ENCODE measurements around the gene SENP5. TPM values are rescaled to one million over a fixed set of nuclear protein-coding genes. Genes with fewer than 3 reads are reported as not detected.
"Not testable (repeated sequence)": the region's sequence is repeated elsewhere in the genome, so short reads cannot be mapped to it uniquely, and the experiment has no call there.

The SENP5 gene
- total and polyA plus RNA-seq, 2 of the 8 experiments (the other 6 are each of a cell fraction or from before 2014, with no cell fraction given): 6.7 to 27.3 TPM

DNA sequence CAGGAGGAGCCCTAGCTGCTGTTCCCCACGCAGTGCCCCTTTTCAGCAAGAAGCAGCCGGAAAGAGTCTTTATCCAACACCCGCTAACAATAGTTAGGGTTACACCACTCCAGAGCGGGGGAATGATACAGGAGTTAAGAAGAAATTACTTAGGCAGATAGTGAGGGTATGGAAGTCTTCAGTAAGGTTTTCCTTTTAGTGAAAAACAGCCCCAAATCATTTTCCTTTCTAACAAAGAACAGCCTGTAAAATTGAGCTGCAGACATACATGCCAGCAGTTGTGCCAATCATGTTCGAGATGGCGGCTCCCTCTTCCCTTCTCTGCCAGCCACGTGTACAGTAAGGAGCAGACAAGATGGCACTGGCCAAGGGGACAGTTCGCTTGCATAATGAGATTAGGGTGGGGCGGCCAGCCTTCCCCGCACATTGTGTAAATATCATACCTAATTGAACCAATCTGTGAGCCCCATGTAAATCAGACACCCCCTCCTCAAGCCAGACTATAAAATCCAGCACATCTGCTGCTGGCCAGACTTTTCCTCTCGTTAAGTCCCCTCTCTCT lies 18.5 kb upstream of the SENP5 start:
- peaks cover 22 to 31% of the 10 kb centered on the region in 2 experiments for H3K9me3 ChIP-seq (ENCODE audit: insufficient read depth in 2 of 2, low read depth in 1 of 2, low read length in 1 of 2)
- WGBS, 2 experiments (ENCODE audit: extremely low coverage in 1 of 2, insufficient coverage in 1 of 2, insufficient read length in 1 of 2, insufficient replicate concordance in 2 of 2, low coverage in 1 of 2, low lambda C conversion rate in 2 of 2, missing lambda C conversion rate in 1 of 2): 75% methylated on average over 11 of the region's 11 CpGs; no CpG with 5 or more reads in 1 of the 2 experiments
- POLR2A ChIA-PET (ENCODE audit: partially characterized antibody): no interaction called here

GRCh38 chr3:196863000-196863399 lies 4.7 kb upstream of the SENP5 start:
- H3K9me3 ChIP-seq (ENCODE audit: insufficient read depth in 2 of 2, low read depth in 1 of 2, low read length in 1 of 2); H3K23me2 ChIP-seq (ENCODE audit: low read depth, low read length); H3K4ac ChIP-seq (replicated peaks; ENCODE audit: insufficient read length, low read depth, low read length); H3K27ac ChIP-seq (ENCODE audit: low read depth, low read length); H3K27me3 ChIP-seq (replicated peaks in 1 of 4; ENCODE audit: control insufficient read depth in 3 of 4, extremely low read depth in 1 of 4, insufficient read depth in 3 of 4, low read length in 3 of 4); H3K4me3 ChIP-seq (ENCODE audit: extremely low read depth in 1 of 4, insufficient read depth in 2 of 4, low read depth in 3 of 4, low read length in 4 of 4); H2BK12ac ChIP-seq (ENCODE audit: low read depth, low read length); H3K9ac ChIP-seq (replicated peaks in 1 of 4; ENCODE audit: extremely low read depth in 1 of 4, low read depth in 3 of 4, low read length in 3 of 4); H2AK5ac ChIP-seq (ENCODE audit: low read depth, low read length); H3K79me1 ChIP-seq (ENCODE audit: low read depth, low read length); FAIRE-seq; H2BK120ac ChIP-seq (replicated peaks; ENCODE audit: low read depth, low read length); H4K8ac ChIP-seq (ENCODE audit: extremely low read depth, insufficient read depth, low read length); H4K91ac ChIP-seq (replicated peaks; ENCODE audit: insufficient read length, low read length); CTCF ChIA-PET (ENCODE audit: partially characterized antibody); H3K4me2 ChIP-seq (ENCODE audit: insufficient read depth in 1 of 2, low read depth in 2 of 2, low read length in 2 of 2); H2BK15ac ChIP-seq (ENCODE audit: low read length); H3K23ac ChIP-seq (ENCODE audit: insufficient read length); H3K79me2 ChIP-seq (ENCODE audit: control insufficient read depth in 1 of 2, insufficient read depth in 2 of 2, low read length in 2 of 2); H2AFZ ChIP-seq (ENCODE audit: low read length); H4K20me1 ChIP-seq (replicated peaks in 1 of 2; ENCODE audit: control insufficient read depth in 1 of 2, insufficient read depth in 2 of 2, low read length in 2 of 2); POLR2A ChIA-PET (ENCODE audit: partially characterized antibody); H3K18ac ChIP-seq (ENCODE audit: extremely low read depth, low read length); DNase-seq (ENCODE audit: low read depth in 1 of 2, low spot score in 2 of 2); H2BK20ac ChIP-seq (ENCODE audit: low read length); H3K14ac ChIP-seq (ENCODE audit: insufficient read length); H2BK5ac ChIP-seq (ENCODE audit: low read depth, low read length); H3K4me1 ChIP-seq (replicated peaks in 1 of 4; ENCODE audit: control insufficient read depth in 3 of 4, insufficient read depth in 4 of 4, low read length in 3 of 4); H3K56ac ChIP-seq (replicated peaks; ENCODE audit: insufficient read length, low read depth, low read length); H3K36me3 ChIP-seq (ENCODE audit: control insufficient read depth in 2 of 4, insufficient read depth in 4 of 4, low read length in 3 of 4); H4K5ac ChIP-seq (ENCODE audit: insufficient read length, low read depth, low read length): not testable (repeated sequence)
- WGBS, 2 experiments (ENCODE audit: extremely low coverage in 1 of 2, insufficient coverage in 1 of 2, insufficient read length in 1 of 2, insufficient replicate concordance in 2 of 2, low coverage in 1 of 2, low lambda C conversion rate in 2 of 2, missing lambda C conversion rate in 1 of 2): 92% methylated on average over 8 of the region's 8 CpGs; no CpG with 5 or more reads in 1 of the 2 experiments

More for the DNA sequence above, 18.5 kb upstream of the SENP5 start:
- Histone ChIP-seq H3K4ac (replicated peaks; ENCODE audit: insufficient read length, low read depth, low read length) (no peak overlapping the region), H2AK5ac (ENCODE audit: low read depth, low read length) (no peak overlapping the region), H3K23me2 (ENCODE audit: low read depth, low read length) (no peaks in the 10 kb centered on the region), H3K79me1 (ENCODE audit: low read depth, low read length) (no peaks in the 10 kb centered on the region), H3K18ac (ENCODE audit: extremely low read depth, low read length) (no peak overlapping the region), H4K91ac (replicated peaks; ENCODE audit: insufficient read length, low read length) (no peak overlapping the region), H3K4me1 (replicated peaks in 1 of 4; ENCODE audit: control insufficient read depth in 3 of 4, insufficient read depth in 4 of 4, low read length in 3 of 4) (no peaks in the 10 kb centered on the region), H2BK120ac (replicated peaks; ENCODE audit: low read depth, low read length) (no peak overlapping the region), H2BK20ac (ENCODE audit: low read length) (no peak overlapping the region), H3K36me3 (ENCODE audit: control insufficient read depth in 2 of 4, insufficient read depth in 4 of 4, low read length in 3 of 4) (no peaks in the 10 kb centered on the region), H3K27me3 (replicated peaks in 1 of 4; ENCODE audit: control insufficient read depth in 3 of 4, extremely low read depth in 1 of 4, insufficient read depth in 3 of 4, low read length in 3 of 4) (no peaks in the 10 kb centered on the region), H2BK15ac (ENCODE audit: low read length) (no peak overlapping the region), H2BK12ac (ENCODE audit: low read depth, low read length) (no peak overlapping the region), H2BK5ac (ENCODE audit: low read depth, low read length) (no peak overlapping the region), H2AFZ (ENCODE audit: low read length) (no peak overlapping the region), H4K20me1 (replicated peaks in 1 of 2; ENCODE audit: control insufficient read depth in 1 of 2, insufficient read depth in 2 of 2, low read length in 2 of 2) (no peaks in the 10 kb centered on the region), H3K4me2 (ENCODE audit: insufficient read depth in 1 of 2, low read depth in 2 of 2, low read length in 2 of 2) (no peak overlapping the region), H3K9ac (replicated peaks in 1 of 4; ENCODE audit: extremely low read depth in 1 of 4, low read depth in 3 of 4, low read length in 3 of 4) (no peak overlapping the region), H3K79me2 (ENCODE audit: control insufficient read depth in 1 of 2, insufficient read depth in 2 of 2, low read length in 2 of 2) (no peaks in the 10 kb centered on the region), H3K4me3 (ENCODE audit: extremely low read depth in 1 of 4, insufficient read depth in 2 of 4, low read depth in 3 of 4, low read length in 4 of 4) (no peak overlapping the region), H3K56ac (replicated peaks; ENCODE audit: insufficient read length, low read depth, low read length) (no peak overlapping the region), H3K23ac (ENCODE audit: insufficient read length) (no peak overlapping the region), H4K5ac (ENCODE audit: insufficient read length, low read depth, low read length) (no peak overlapping the region), H3K14ac (ENCODE audit: insufficient read length) (no peak overlapping the region), H4K8ac (ENCODE audit: extremely low read depth, insufficient read depth, low read length) (no peak overlapping the region), H3K27ac (ENCODE audit: low read depth, low read length) (no peak overlapping the region)
- CTCF ChIA-PET (ENCODE audit: partially characterized antibody): interaction anchor here (1.2 to 2.2 kb wide), 3 partner anchors 11 to 26 kb away, joined by 4 to 8 read pairs (median 5); no protein-coding TSS in a partner anchor
- DNase-seq (ENCODE audit: low read depth in 1 of 2, low spot score in 2 of 2) (no peak), FAIRE-seq (no peak)
- no peak for TF ChIP-seq GABPA (IDR thresholded peaks at IDR 0.05; ENCODE audit: borderline replicate concordance, insufficient read depth, low read length)
- no peak for TF ChIP-seq TEAD4 (IDR thresholded peaks at IDR 0.05; ENCODE audit: low read depth, low read length)
- TF ChIP-seq SIX5 (IDR thresholded peaks at IDR 0.05; ENCODE audit: low read depth, low read length): no peak
